DOHH2 (cell line): ENCODE data around the gene TCFL5.

Experiments used
- H3F3A ChIP-seq: fragments of 200-600 bp; sonication (generic), shearing (Covaris generic); 2 replicates; pipeline ENCODE4 v1.6.0; 2016; ENCODE audit warnings: antibody characterized with exemption, mild to moderate bottlenecking; ENCODE audit not compliant: control insufficient read depth, insufficient read depth
- H3K27ac ChIP-seq: fragments of 200-600 bp; sonication (generic); 2 replicates; pipeline ENCODE4 v1.5.1; 2014; ENCODE audit warnings: low read depth, mild to moderate bottlenecking, low read length, moderate library complexity
- H3K27me3 ChIP-seq: fragments of 200-600 bp; sonication (generic); 2 replicates; pipeline ENCODE4 v1.6.1; 2014; ENCODE audit warnings: mild to moderate bottlenecking, low read length, mixed read lengths; ENCODE audit not compliant: control insufficient read depth
- H3K36me3 ChIP-seq: fragments of 200-600 bp; sonication (generic); 2 replicates; pipeline ENCODE4 v1.6.1; 2014; ENCODE audit warnings: mild to moderate bottlenecking, low read length, moderate library complexity, mixed read lengths; ENCODE audit not compliant: control insufficient read depth
- H3K4me1 ChIP-seq: fragments of 200-600 bp; sonication (generic); 2 replicates; pipeline ENCODE4 v1.6.1; 2014; ENCODE audit warnings: mild to moderate bottlenecking, low read length, mixed read lengths; ENCODE audit not compliant: control insufficient read depth
- H3K4me2 ChIP-seq: fragments of 200-600 bp; sonication (generic); 2 replicates; pipeline ENCODE4 v1.6.0; 2014; ENCODE audit warnings: mild to moderate bottlenecking, low read length, moderate library complexity
- H3K4me3 ChIP-seq: fragments of 200-600 bp; sonication (generic); 2 replicates; pipeline ENCODE4 v1.5.1; 2014; ENCODE audit warnings: mild to moderate bottlenecking, low read length, mixed read lengths
- H3K79me2 ChIP-seq: fragments of 200-600 bp; sonication (generic); 2 replicates; pipeline ENCODE4 v1.6.1; 2014; ENCODE audit warnings: mild to moderate bottlenecking, low read length, mixed read lengths; ENCODE audit not compliant: control insufficient read depth
- H3K9me2 ChIP-seq: fragments of 200-600 bp; sonication (generic); replicated peaks from 2 replicates; pipeline ENCODE4 v1.6.1; 2014; ENCODE audit warnings: mild to moderate bottlenecking, low read length, mixed read lengths; ENCODE audit not compliant: control insufficient read depth
- H3K9me3 ChIP-seq: fragments of 200-600 bp; sonication (generic); 2 replicates; pipeline ENCODE4 v1.6.1; 2014; ENCODE audit warnings: antibody characterized with exemption, low read length, mixed read lengths; ENCODE audit not compliant: control insufficient read depth, insufficient read depth
- H4K20me1 ChIP-seq: fragments of 200-600 bp; sonication (generic); 2 replicates; pipeline ENCODE4 v1.6.0; 2014; ENCODE audit warnings: low read depth, mild to moderate bottlenecking, antibody characterized with exemption, low read length, moderate library complexity; ENCODE audit not compliant: control insufficient read depth, insufficient read depth
- CTCF ChIP-seq: fragments of 200-600 bp; sonication (generic); IDR thresholded peaks from one replicate; pipeline ENCODE4 v1.5.1; 2014; ENCODE audit warnings: antibody characterized with exemption, mild to moderate bottlenecking, low read depth, low read length; ENCODE audit not compliant: poor library complexity, severe bottlenecking
- EZH2phosphoT487 ChIP-seq: fragments of 200-600 bp; sonication (generic); IDR thresholded peaks from 2 replicates; pipeline ENCODE4 v1.6.1; 2017; ENCODE audit warnings: borderline replicate concordance, mild to moderate bottlenecking, antibody characterized with exemption, low read length, moderate library complexity, mixed read lengths

Gene TCFL5

GRCh38 chr20:62891111-62891510, 29.5 kb upstream of the TCFL5 start:
- Histone ChIP-seq H3K4me3 (no peak overlapping the region), H3K9me3 (no peaks in the 10 kb centered on the region), H3K4me1 (no peaks in the 10 kb centered on the region), H3K4me2 (no peak overlapping the region), H3K27me3 (no peaks in the 10 kb centered on the region), H3K9me2 (no peaks in the 10 kb centered on the region), H4K20me1 (no peaks in the 10 kb centered on the region), H3F3A (no peaks in the 10 kb centered on the region), H3K27ac (no peak overlapping the region), H3K79me2 (no peaks in the 10 kb centered on the region), H3K36me3 (peaks cover 98% of the 10 kb centered on the region)
- TF ChIP-seq EZH2phosphoT487 (no peak), CTCF (no peak)

DNA sequence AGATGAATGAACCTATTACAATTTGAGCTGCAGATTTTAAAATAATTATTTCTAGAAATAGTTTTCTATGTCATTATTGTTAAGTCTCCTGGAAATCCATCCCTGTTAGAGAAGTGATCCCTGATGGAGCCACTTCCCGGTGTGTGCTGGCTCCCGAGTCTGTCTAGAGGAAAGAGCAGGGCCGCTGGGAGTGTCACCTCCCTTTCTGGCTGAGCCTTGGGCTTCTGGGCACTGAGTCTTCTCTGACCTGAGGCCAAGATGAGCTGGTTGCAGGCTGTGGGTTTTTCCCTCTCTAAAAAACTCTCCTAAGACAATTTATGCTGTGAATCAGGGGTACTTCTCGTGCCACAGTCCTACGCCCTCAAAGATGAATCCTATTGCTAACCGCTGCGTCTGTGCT, 28.8 kb upstream of the TCFL5 start:
- H3K27me3 ChIP-seq = no peaks in the 10 kb centered on the region
- H3K4me1 ChIP-seq = no peaks in the 10 kb centered on the region
- peaks cover 95% of the 10 kb centered on the region for H3K36me3 ChIP-seq
- TF ChIP-seq EZH2phosphoT487 (no peak), CTCF (no peak)
- H3F3A ChIP-seq = no peaks in the 10 kb centered on the region
- H3K79me2 ChIP-seq = no peaks in the 10 kb centered on the region
- no peaks in the 10 kb centered on the region for H3K9me3 ChIP-seq
- H3K4me3 ChIP-seq = no peak overlapping the region
- no peak overlapping the region for H3K4me2 ChIP-seq
- H4K20me1 ChIP-seq = no peaks in the 10 kb centered on the region
- no peaks in the 10 kb centered on the region for H3K9me2 ChIP-seq
- H3K27ac ChIP-seq = no peak overlapping the region

DNA sequence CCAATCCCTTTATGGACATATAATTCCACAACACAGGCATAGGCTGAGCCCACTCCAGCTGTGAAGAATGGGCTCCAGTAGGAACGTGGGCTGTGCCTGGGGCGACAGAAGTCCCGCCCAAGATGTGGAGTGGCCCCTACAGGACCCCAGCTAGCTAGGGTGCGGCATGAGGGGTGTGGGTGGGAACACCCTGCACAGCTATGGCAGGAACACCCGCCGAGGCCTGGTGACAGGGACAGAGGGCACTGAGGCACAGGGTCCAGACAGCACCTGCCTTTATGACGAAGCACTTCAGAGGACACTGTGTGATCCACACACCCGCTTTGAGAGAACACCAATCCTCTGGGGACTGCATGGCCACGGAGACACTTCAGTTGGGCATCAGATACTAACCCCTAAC, 28.2 kb upstream of the TCFL5 start:
- Histone ChIP-seq H3K4me3 (no peak overlapping the region), H3K4me1 (no peaks in the 10 kb centered on the region), H3K36me3 (peaks cover 89% of the 10 kb centered on the region), H3K27me3 (no peaks in the 10 kb centered on the region), H4K20me1 (peaks cover 1% of the 10 kb centered on the region; the same call in 1 of the 2 replicates), H3K9me3 (no peaks in the 10 kb centered on the region), H3K79me2 (no peaks in the 10 kb centered on the region), H3F3A (no peaks in the 10 kb centered on the region), H3K4me2 (no peak overlapping the region), H3K27ac (no peak overlapping the region), H3K9me2 (no peaks in the 10 kb centered on the region)
- TF ChIP-seq EZH2phosphoT487 (no peak), CTCF (no peak)

DNA sequence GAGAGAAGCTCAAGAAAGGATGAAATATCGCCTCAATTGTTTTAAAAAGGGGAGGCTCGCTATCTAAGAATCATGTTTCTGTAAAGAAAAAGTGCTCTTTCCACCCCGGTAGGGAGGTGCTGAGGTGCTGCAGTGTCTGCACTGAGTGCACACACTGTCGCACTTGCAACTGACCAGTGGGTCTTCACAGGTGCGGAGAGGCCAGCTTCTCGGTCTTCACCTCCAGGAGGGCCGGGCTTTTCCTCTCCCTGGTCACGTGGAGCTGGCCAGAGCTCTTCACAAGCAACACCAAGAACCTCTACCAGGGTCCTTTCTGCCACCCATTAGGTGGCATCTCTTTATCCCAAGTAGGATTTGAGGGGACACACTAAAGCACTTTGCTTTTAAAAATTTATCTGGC, 27.8 kb upstream of the TCFL5 start:
- Histone ChIP-seq H3K4me1 (no peaks in the 10 kb centered on the region), H3K9me2 (no peaks in the 10 kb centered on the region), H3F3A (no peaks in the 10 kb centered on the region), H3K27me3 (no peaks in the 10 kb centered on the region), H3K36me3 (peaks cover 85% of the 10 kb centered on the region), H3K79me2 (no peaks in the 10 kb centered on the region), H3K27ac (no peak overlapping the region), H4K20me1 (peaks cover 4% of the 10 kb centered on the region; the same call in 1 of the 2 replicates), H3K9me3 (no peaks in the 10 kb centered on the region), H3K4me2 (no peak overlapping the region), H3K4me3 (no peak overlapping the region)
- TF ChIP-seq EZH2phosphoT487 = no peak
- no peak for TF ChIP-seq CTCF
